ENCODE results near the gene C12orf75. TPM values are rescaled to one million over a fixed set of nuclear protein-coding genes. Genes with fewer than 3 reads are reported as not detected.

The C12orf75 gene
- total RNA-seq, 1 donor from 2014 or later = 163 TPM

DNA sequence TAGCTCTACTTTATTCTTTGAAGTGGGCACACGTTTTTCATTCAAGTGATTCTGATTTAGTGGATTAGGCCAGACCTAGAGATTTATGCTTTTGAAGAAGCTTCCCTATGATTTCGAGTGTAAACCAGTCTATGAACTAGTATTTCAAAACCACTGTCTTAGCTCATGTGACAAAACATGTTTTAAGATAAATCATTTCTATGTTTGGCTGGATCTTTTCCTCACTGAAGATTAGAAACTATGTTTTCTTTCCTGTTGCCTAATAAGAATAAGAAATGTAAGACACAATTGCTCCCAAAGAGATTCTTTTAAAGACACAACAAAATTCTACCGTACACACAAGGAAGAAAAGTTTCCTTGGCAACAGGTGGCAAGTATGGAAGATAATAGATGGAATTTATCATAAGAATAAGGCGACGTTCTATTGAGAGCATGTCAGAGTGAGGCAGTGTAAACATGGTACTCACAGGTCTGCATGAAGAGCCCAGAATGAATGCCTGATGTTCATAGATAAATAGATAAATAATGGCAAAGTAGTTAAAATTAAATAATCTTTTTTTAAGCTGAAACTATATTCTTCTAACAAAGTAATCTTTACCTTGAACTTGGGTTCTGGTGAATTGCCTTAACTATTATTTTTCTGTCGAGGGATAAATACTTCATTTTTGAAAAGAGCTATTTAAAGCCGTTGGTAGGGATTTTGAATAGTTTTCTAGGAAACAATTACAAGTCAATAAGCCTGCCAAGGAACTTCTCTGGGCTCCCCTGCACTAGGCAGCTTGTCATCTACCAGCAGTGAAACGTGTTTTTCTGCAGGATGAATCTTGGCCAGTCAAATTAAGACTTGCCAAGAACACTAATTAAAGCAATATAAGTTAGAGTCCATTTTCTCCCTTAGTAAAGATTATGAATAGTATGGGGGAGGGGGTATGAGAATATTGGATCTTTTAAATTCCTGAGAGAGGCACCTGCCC lies 34.1 kb upstream of the C12orf75 start:
- Histone ChIP-seq H3K9ac (ENCODE audit: low read length) (no peak overlapping the region), H3K4me3 (ENCODE audit: insufficient read depth, low read depth, low read length) (no peak overlapping the region), H3K4me1 (ENCODE audit: insufficient read depth, low read length) (no peaks in the 10 kb centered on the region), H3K79me2 (ENCODE audit: insufficient read depth, low read length) (no peaks in the 10 kb centered on the region), H3K36me3 (ENCODE audit: insufficient read depth, low read length) (no peaks in the 10 kb centered on the region), H2AFZ (ENCODE audit: low read depth, low read length) (no peak overlapping the region), H3K27me3 (ENCODE audit: insufficient read depth, low read length) (no peaks in the 10 kb centered on the region), H3K4me2 (ENCODE audit: low read length) (no peak overlapping the region), H4K20me1 (ENCODE audit: insufficient read depth, low read length) (no peaks in the 10 kb centered on the region), H3K9me3 (ENCODE audit: insufficient read depth, low read depth, low read length) (no peaks in the 10 kb centered on the region), H3K27ac (ENCODE audit: low read depth, low read length) (no peak overlapping the region)
- Mint-ChIP-seq H3K9me3 (ENCODE audit: unreplicated experiment) (peaks cover 18% of the 10 kb centered on the region), H3K27ac (ENCODE audit: unreplicated experiment) (no peak overlapping the region), H3K4me1 (ENCODE audit: low read depth, unreplicated experiment) (no peaks in the 10 kb centered on the region), H3K36me3 (ENCODE audit: low read depth, unreplicated experiment) (no peaks in the 10 kb centered on the region), H3K27me3 (ENCODE audit: low read depth, unreplicated experiment) (no peaks in the 10 kb centered on the region), H3K4me3 (ENCODE audit: unreplicated experiment) (no peak overlapping the region)
- TF ChIP-seq, protein P1, sequence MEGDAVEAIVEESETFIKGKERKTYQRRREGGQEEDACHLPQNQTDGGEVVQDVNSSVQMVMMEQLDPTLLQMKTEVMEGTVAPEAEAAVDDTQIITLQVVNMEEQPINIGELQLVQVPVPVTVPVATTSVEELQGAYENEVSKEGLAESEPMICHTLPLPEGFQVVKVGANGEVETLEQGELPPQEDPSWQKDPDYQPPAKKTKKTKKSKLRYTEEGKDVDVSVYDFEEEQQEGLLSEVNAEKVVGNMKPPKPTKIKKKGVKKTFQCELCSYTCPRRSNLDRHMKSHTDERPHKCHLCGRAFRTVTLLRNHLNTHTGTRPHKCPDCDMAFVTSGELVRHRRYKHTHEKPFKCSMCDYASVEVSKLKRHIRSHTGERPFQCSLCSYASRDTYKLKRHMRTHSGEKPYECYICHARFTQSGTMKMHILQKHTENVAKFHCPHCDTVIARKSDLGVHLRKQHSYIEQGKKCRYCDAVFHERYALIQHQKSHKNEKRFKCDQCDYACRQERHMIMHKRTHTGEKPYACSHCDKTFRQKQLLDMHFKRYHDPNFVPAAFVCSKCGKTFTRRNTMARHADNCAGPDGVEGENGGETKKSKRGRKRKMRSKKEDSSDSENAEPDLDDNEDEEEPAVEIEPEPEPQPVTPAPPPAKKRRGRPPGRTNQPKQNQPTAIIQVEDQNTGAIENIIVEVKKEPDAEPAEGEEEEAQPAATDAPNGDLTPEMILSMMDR (IDR thresholded peaks at IDR 0.05; ENCODE audit: insufficient read depth, low read depth, low read length) = no peak
- TF ChIP-seq EZH2 (IDR thresholded peaks at IDR 0.05; ENCODE audit: insufficient read depth, low read length) = no peak
- DNase-seq (ENCODE audit: low read depth) (no peak), FAIRE-seq (no peak)

DNA sequence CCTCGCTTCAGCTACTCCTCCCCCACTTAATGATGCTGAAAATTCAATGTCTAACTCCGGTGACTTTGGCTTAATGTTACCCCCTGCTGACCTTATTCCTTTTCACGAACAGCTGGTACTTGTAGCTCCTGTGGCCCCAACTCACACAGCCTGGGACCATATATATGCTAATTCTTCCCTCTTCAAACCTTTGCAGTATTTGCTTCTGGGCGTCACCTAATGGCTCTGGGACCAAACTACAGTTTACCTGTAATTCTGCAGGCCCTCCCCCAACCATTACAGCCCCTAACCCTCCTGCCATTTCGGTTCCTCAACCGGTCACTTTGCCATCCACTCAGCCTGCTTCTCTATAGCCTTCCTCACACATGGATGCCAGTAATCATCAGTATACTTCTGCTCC lies 29.6 kb upstream of the C12orf75 start:
- H3K4me1 Mint-ChIP-seq (ENCODE audit: low read depth, unreplicated experiment) = no peaks in the 10 kb centered on the region

More for the DNA sequence above, 29.6 kb upstream of the C12orf75 start:
- peaks cover 3% of the 10 kb centered on the region for H3K27me3 Mint-ChIP-seq (ENCODE audit: low read depth, unreplicated experiment)
- DNase-seq (ENCODE audit: low read depth) = no peak
- no peak overlapping the region for H3K27ac Mint-ChIP-seq (ENCODE audit: unreplicated experiment)
- TF ChIP-seq EZH2 (IDR thresholded peaks at IDR 0.05; ENCODE audit: insufficient read depth, low read length) = no peak
- TF ChIP-seq, protein P1 (IDR thresholded peaks at IDR 0.05; ENCODE audit: insufficient read depth, low read depth, low read length) = no peak
- H4K20me1 ChIP-seq (ENCODE audit: insufficient read depth, low read length) = no peaks in the 10 kb centered on the region
- H3K27ac ChIP-seq (ENCODE audit: low read depth, low read length) = no peak overlapping the region
- H3K4me3 Mint-ChIP-seq (ENCODE audit: unreplicated experiment) = no peak overlapping the region
- no peaks in the 10 kb centered on the region for H3K9me3 ChIP-seq (ENCODE audit: insufficient read depth, low read depth, low read length)
- H2AFZ ChIP-seq (ENCODE audit: low read depth, low read length) = no peak overlapping the region
- no peak overlapping the region for H3K4me3 ChIP-seq (ENCODE audit: insufficient read depth, low read depth, low read length)
- FAIRE-seq = no peak
- peaks cover 2% of the 10 kb centered on the region for H3K36me3 Mint-ChIP-seq (ENCODE audit: low read depth, unreplicated experiment)
- no peaks in the 10 kb centered on the region for H3K4me1 ChIP-seq (ENCODE audit: insufficient read depth, low read length)
- no peaks in the 10 kb centered on the region for H3K27me3 ChIP-seq (ENCODE audit: insufficient read depth, low read length)
- peaks cover 25% of the 10 kb centered on the region for H3K9me3 Mint-ChIP-seq (ENCODE audit: unreplicated experiment)
- H3K79me2 ChIP-seq (ENCODE audit: insufficient read depth, low read length) = no peaks in the 10 kb centered on the region
- H3K9ac ChIP-seq (ENCODE audit: low read length) = no peak overlapping the region
- no peak overlapping the region for H3K4me2 ChIP-seq (ENCODE audit: low read length)
- H3K36me3 ChIP-seq (ENCODE audit: insufficient read depth, low read length) = no peaks in the 10 kb centered on the region

Data from astrocyte (in vitro differentiated cells and primary cell).